Measurements from ENCODE around the gene CACNG3.
"Not testable (repeated sequence)": the region's sequence is repeated elsewhere in the genome, so short reads cannot be mapped to it uniquely, and the experiment has no call there.

Gene CACNG3

DNA sequence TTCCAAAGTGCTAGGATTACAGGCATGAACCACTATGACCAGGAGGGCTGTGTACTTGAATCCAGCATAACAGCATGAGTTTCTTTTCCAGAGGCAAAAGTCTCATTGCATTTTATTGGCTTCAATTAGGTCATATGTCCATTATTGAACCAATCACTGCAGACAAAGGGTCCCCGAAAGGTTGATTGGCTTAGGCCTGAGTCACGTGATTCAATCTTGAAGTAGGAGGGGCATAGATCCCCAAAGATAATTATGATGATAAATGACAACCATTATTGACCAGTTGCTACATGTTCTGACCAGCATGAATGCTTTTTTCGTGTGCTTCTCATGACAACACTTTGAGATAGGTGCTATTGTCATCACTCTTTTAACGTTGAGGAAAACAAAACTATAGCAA is 25.3 kb downstream of the CACNG3 start:
- no peak for FAIRE-seq

- FAIRE-seq = no peak
Observed at GRCh38 chr16:24282141-24282540, 26.0 kb downstream of the CACNG3 start.

- no peak for FAIRE-seq
Observed at GRCh38 chr16:24286741-24287405, 30.7 kb downstream of the CACNG3 start.

GRCh38 chr16:24288516-24288915 is 32.4 kb downstream of the CACNG3 start:
- FAIRE-seq = no peak

DNA sequence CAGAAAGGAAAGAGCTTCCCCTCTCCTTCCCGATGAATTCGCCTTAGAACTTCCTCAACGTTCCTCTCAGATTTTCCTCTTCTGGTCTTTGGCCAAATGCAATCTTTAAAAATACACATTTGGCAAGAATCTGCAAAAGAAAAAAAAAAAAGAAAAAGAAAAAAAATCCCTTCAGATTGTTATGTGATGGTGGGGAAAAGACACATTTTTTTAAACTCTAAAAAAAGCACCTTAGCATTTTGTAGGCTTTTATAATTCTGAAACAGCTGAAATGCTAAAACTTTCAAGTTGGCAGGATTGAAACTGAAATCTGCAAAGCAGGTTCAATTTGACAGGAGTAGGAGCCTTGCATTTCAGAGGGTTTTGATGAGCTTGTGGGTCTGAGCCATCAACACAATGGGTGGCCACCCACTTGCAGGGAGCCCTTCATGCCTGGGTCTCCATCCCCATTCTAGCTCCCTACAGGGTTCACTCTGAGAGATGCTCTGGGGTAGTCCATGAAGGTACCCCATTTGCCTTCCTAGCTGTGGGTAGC is 33.1 kb downstream of the CACNG3 start:
- FAIRE-seq = no peak

DNA sequence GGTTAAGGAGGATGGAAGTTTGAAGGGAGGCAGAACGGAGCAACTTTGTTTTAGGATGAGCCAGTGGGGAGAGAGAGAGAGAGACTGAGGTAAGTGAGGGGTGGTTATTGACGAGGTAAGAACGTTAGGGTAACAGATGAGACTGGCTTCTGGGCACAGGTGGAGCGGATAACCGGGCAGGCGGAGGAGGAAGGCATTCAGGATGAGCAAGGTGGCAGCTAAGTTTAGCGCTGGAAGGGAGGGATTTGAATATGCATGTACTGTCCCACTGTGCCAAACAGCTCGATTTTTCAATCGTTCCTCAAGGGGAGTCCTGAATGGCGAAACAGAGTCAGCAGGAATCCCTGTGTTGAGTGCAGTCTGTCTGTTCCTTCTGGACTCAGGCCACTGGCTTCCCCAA is 35.8 kb downstream of the CACNG3 start:
- no peak for FAIRE-seq

DNA sequence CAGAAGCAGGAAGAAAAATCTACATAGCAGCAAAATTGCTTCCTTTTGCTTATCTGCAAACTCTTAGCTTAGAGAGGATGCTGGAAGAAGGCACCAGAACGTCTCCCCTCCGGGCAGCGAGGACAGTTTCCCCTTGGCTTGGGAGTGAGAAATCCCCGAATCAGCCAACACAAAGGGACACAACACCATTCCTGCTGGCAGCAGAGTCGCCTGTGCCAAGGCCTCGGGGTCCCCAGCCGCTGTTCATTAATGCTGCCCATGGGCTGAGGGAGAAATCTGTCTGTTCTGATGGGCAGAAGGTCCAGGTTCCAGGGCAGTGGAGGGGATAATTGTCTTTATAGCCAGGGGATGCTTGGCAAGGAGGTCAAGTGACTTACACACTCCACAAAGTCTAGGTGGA is 38.0 kb downstream of the CACNG3 start:
- no peak for FAIRE-seq

DNA sequence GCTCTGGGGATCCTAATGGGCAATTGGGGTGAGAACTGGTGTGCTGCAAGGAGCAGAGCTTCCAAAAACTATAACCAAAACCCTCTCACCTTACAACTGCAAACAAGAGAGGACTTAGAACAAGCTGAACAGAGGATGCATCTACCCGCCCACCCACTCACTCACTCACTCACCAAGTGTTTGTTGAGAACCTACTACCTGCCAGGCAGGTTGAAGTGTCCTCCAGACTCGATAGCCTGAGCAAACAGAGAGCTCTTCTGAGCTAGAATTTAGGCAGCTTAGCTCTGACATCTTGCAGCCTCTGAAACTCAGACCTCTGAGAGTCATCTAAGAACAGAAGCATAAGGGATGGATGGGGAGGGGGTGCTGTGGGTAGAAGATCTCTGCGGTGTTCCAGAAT is 41.2 kb downstream of the CACNG3 start:
- no peak for FAIRE-seq

- no peak for FAIRE-seq
Observed at GRCh38 chr16:24298548-24299167, 42.5 kb downstream of the CACNG3 start.

GRCh38 chr16:24300750-24301149 is 44.6 kb downstream of the CACNG3 start:
- not testable (repeated sequence) for FAIRE-seq

DNA sequence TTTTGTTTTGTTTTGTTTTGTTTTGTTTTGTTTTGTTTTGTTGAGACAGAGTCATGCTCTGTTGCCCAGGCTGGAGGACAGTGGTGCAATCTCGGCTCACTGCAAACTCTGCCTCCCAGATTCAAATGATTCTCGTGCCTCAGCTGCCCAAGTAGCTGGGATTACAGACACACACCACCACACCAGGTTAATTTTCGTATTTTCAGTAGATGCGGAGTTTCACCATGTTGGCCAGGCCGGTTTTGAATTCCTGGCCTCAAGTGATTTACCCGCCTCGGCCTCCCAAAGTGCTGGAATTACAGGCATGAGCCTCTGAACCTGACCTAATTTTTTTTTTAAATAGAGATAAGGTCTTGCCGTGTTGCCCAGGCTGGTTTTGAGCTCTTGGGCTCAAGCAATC is 46.5 kb downstream of the CACNG3 start:
- FAIRE-seq = no peak

- no peak for FAIRE-seq
Observed at GRCh38 chr16:24308200-24308599, 52.1 kb downstream of the CACNG3 start.

DNA sequence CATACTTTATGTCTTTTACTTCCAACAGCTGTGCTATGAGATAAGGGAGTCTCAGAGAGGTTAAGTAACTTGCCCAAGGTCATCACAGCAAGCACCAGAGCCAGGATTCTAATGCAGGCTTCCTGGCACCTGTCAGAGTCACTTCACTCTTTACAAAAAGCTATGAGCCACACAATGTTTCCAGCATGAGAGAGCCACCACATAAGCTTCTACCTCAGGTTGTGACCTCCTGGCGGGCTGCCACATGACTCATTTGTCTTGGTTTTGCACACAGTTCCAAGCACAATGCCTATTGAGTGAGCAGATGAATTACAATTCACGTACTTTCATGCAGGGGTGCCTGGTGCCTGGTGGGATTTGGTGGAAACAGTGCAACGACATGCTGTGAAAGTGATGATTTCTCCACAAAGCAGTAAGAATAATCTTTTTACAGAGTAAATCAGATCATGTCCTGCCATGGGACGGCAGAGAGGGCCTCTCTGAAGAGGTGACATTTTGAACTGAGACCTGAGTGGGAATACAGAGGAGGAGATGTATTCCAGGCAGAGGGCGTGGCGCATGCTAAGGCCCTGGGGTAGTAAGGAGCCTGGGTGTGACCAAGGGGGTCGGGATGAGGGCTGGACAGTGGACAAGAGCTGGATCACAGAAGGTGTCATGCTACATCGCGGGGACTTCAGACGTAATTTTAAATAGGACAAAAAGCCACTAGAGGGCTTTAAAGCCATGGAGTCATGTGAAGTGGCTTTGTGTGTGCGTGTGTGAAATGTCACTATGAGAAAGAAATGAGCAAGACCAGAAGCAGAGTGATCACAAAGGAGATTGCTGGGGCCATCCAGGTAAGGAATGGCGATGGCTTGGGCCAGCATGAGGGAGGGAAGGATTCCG is 53.4 kb downstream of the CACNG3 start:
- no peak for FAIRE-seq

GRCh38 chr16:24315343-24315742 is 59.2 kb downstream of the CACNG3 start:
- no peak for FAIRE-seq

GRCh38 chr16:24318680-24319079 is 62.5 kb downstream of the CACNG3 start:
- no peak for FAIRE-seq

DNA sequence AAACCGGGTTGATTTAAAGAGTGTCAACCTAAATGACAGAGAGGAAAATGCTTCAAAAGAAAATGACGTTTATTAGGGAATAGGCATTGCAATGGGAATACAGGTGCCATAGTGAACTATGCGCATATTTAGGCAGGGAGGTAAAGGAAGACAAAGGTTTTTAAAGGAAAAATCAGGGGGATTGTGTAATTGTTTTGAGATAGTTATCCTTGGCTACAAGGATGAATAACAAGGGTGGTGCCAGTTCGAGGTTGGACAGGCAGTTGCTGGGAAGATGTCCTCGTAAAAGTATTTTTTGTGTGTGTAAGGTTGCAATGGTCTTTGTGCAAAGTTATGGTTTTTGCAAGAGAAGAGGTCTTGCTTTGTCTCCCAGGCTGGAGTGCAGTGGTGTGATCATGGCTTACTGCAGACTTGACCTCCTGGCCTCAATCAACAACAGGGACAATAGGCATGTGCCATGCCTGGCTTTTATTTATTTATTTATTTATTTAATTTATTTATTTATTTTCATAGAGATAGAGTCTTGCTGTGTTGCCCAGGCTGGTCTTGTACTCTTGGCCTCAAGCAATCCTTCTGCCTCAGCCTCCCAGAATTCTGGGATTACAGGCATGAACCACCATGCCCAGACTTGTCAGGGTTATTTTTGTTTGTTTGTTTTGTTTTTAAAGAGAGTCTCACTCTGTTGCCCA is 63.1 kb downstream of the CACNG3 start:
- FAIRE-seq = no peak

DNA sequence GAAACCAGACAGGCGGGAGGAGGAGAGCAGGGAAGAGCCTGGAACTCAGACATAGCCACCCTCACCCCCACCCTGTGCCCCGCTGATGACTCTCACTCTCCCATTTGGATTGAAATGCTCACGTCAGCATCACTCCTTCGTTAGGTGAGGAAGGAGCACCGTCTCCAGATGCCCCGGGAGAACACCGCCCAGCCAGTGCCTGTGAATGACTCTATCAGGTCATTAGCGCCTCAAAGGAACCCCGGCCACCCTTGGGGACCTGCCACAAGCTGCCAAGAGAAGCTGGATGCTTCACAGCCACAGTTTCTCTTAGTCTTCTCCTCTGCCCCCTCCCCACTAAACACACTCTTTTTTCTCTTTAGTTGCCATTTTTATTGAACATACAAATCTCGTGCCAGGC is 66.0 kb downstream of the CACNG3 start:
- FAIRE-seq = no peak

DNA sequence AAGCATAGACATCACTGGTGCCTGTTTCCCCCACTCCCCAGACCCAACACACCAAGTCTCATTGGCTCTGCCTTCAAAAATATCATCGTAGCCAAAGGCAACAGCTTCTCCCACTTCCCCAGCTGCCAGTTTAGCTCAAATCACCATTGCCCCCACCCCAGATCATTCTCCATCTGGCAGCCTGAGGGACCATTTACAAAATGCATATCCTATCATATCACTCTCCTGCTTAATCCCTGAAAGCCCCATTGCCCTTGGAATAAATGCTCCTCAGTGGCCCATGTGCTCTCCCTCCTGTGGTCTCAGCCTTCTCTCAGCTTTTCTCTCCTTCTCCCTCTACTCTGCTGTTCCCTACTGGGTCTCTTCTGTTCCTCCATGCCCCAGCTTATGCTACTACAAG is 68.3 kb downstream of the CACNG3 start:
- no peak for FAIRE-seq

GRCh38 chr16:24328835-24329452 is 72.8 kb downstream of the CACNG3 start:
- FAIRE-seq = no peak

- no peak for FAIRE-seq
Observed at GRCh38 chr16:24332178-24332577, 76.0 kb downstream of the CACNG3 start.

DNA sequence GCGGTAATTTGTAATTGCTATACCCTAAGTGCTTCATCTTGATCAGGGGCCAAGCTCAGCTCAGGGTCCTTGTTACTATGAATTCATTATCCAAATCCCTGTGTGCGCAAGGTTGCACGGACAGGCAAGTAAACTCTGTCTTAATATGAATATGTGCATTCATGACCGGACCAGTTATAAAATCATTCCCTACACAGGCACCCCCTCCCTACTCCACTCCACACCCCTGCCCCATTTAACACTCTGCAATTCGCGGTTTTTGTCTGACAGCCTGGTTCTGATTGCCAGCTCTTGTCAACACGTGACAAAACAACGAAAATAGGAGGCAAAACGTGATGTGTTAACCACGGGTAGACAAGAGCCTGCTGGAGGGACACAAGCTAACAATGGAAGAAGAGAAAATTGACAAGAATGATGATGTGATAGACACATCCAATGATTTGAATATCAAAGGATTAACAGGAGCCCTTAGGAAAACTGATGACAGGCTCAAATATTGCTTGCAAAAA is 76.5 kb downstream of the CACNG3 start:
- no peak for FAIRE-seq

- no peak for FAIRE-seq
Observed at GRCh38 chr16:24336491-24336890, 80.4 kb downstream of the CACNG3 start.

Data from islet of Langerhans (tissue), 1 donor.